IMR-90 (cell line): ENCODE results near the gene INF2. TPM values are rescaled to one million over a fixed set of nuclear protein-coding genes. Genes with fewer than 3 reads are reported as not detected.

Experiments used
- ATAC-seq: fragments of 200-7000 bp; cut with Tn5 transposase; 2 replicates; pipeline ENCODE4 v1.9.1; 2020; ENCODE audit warnings: low read depth, mild to moderate bottlenecking, moderate library complexity
- BruUV-seq: library from RNA; stranded (reverse); fragments of 400-500 nt; replicated peaks from 2 replicates; lab custom pipeline; 2021; lab: Mats Ljungman, UMichigan
- CTCF ChIA-PET: fragments of 300-600 bp; formaldehyde crosslinking; extraction: SDS; loops from one replicate; lab custom pipeline; 2021; ENCODE audit warnings: antibody characterized with exemption; lab: Yijun Ruan, JAX
- POLR2A ChIA-PET: fragments of 300-600 bp; sonication (Branson Sonifier 250); formaldehyde crosslinking; loops from one replicate; lab custom pipeline; 2022; ENCODE audit warnings: antibody characterized with exemption; ENCODE audit not compliant: unreplicated experiment; lab: Charles Lee
- DNase-seq: peaks from one replicate; pipeline ENCODE4 v3.0.0; 2013
- H2AFZ ChIP-seq: replicated peaks from 2 replicates; pipeline ENCODE3; 2013; ENCODE audit warnings: low read length, mild to moderate bottlenecking; ENCODE audit not compliant: poor library complexity
- H2AK5ac ChIP-seq: 2 replicates; pipeline ENCODE4 v1.6.1; 2013; ENCODE audit warnings: low read depth, low read length, inconsistent platforms
- H2AK9ac ChIP-seq: replicated peaks from 2 replicates; pipeline ENCODE3; 2013; ENCODE audit warnings: mild to moderate bottlenecking, low read depth, low read length, moderate library complexity; ENCODE audit not compliant: poor library complexity
- H2BK120ac ChIP-seq: 2 replicates; pipeline ENCODE4 v1.6.1; 2013; ENCODE audit warnings: low read depth, low read length, inconsistent platforms
- H2BK15ac ChIP-seq: 3 replicates; pipeline ENCODE4 v1.6.1; 2013; ENCODE audit warnings: low read depth, low read length, inconsistent platforms
- H2BK20ac ChIP-seq: 2 replicates; pipeline ENCODE4 v1.6.1; 2013; ENCODE audit warnings: low read depth, mild to moderate bottlenecking, inconsistent platforms, low read length, moderate library complexity
- H2BK5ac ChIP-seq: 2 replicates; pipeline ENCODE4 v1.6.1; 2013; ENCODE audit warnings: mild to moderate bottlenecking, low read depth, low read length, inconsistent platforms; ENCODE audit not compliant: poor library complexity, severe bottlenecking
- H3K14ac ChIP-seq: replicated peaks from 2 replicates; pipeline ENCODE4 v1.6.1; 2013; ENCODE audit warnings: low read depth, low read length, inconsistent platforms
- H3K18ac ChIP-seq: 2 replicates; pipeline ENCODE4 v1.6.1; 2013; ENCODE audit warnings: low read depth, low read length, control low read depth
- H3K23ac ChIP-seq: 2 replicates; pipeline ENCODE4 v1.6.1; 2013; ENCODE audit warnings: low read depth, low read length, inconsistent platforms
- H3K27ac ChIP-seq: 2 replicates; pipeline ENCODE4 v1.5.1; 2013; ENCODE audit warnings: mild to moderate bottlenecking, control low read depth, low read length; ENCODE audit not compliant: insufficient read depth
- H3K27me3 ChIP-seq: 2 replicates; pipeline ENCODE4 v1.6.1; 2013; ENCODE audit warnings: low read length; ENCODE audit not compliant: control insufficient read depth, insufficient read depth
- H3K36me3 ChIP-seq: 2 replicates; pipeline ENCODE4 v1.6.1; 2013; ENCODE audit warnings: low read length, mixed read lengths; ENCODE audit not compliant: control insufficient read depth, insufficient read depth
- H3K4ac ChIP-seq: 2 replicates; pipeline ENCODE4 v1.6.1; 2013; ENCODE audit warnings: low read depth, low read length, inconsistent platforms
- H3K4me1 ChIP-seq: 2 replicates; pipeline ENCODE4 v1.6.1; 2013; ENCODE audit warnings: low read length, mixed read lengths; ENCODE audit not compliant: control insufficient read depth, insufficient read depth
- H3K4me2 ChIP-seq: 2 replicates; pipeline ENCODE4 v1.6.1; 2013; ENCODE audit warnings: low read depth, mild to moderate bottlenecking, control low read depth, low read length, moderate library complexity
- H3K4me3 ChIP-seq: 2 replicates; pipeline ENCODE4 v1.5.1; 2013; ENCODE audit warnings: low read depth, mild to moderate bottlenecking, control low read depth, low read length, moderate library complexity; ENCODE audit not compliant: insufficient read depth
- H3K56ac ChIP-seq: 2 replicates; pipeline ENCODE4 v1.6.1; 2013; ENCODE audit warnings: low read length, inconsistent platforms; ENCODE audit not compliant: insufficient read depth; ENCODE audit errors: extremely low read depth
- H3K79me1 ChIP-seq, 2 experiments: 2 replicates each; pipeline ENCODE4 v1.6.1; 2013; ENCODE audit warnings: low read length in 2 of 2, inconsistent platforms in 1 of 2, low read depth in 1 of 2
- H3K9ac ChIP-seq: 2 replicates; pipeline ENCODE4 v1.6.1; 2013; ENCODE audit warnings: low read depth, low read length, control low read depth
- H3K9me1 ChIP-seq: 2 replicates; pipeline ENCODE4 v1.6.1; 2013; ENCODE audit warnings: low read length, inconsistent platforms; ENCODE audit not compliant: insufficient read depth
- H3K9me3 ChIP-seq: 2 replicates; pipeline ENCODE4 v1.6.1; 2013; ENCODE audit warnings: low read length; ENCODE audit not compliant: control insufficient read depth, insufficient read depth
- H4K20me1 ChIP-seq: 2 replicates; pipeline ENCODE4 v1.6.1; 2013; ENCODE audit warnings: low read length, inconsistent platforms; ENCODE audit not compliant: insufficient read depth
- H4K5ac ChIP-seq: 2 replicates; pipeline ENCODE4 v1.6.1; 2013; ENCODE audit warnings: mild to moderate bottlenecking, low read depth, low read length, control low read depth
- H4K8ac ChIP-seq, 2 experiments: 2 replicates each; pipeline ENCODE4 v1.6.1; 2013; ENCODE audit warnings: low read depth in 2 of 2, low read length in 2 of 2, control low read depth in 1 of 2, inconsistent platforms in 1 of 2
- H4K91ac ChIP-seq: 2 replicates; pipeline ENCODE4 v1.6.1; 2013; ENCODE audit warnings: low read depth, low read length, inconsistent platforms; ENCODE audit not compliant: insufficient read depth
- BHLHE40 ChIP-seq: fragments of 150-350 bp; IDR thresholded peaks from 2 replicates; pipeline ENCODE4 v1.6.1; 2016; ENCODE audit warnings: mild to moderate bottlenecking, low read depth, low read length
- CEBPB ChIP-seq: IDR thresholded peaks from 2 replicates; pipeline ENCODE4 v1.6.1; 2012; ENCODE audit warnings: low read depth, low read length, improper control_type of control experiment
- ELK1 ChIP-seq: fragments of 150-350 bp; IDR thresholded peaks from 2 replicates; pipeline ENCODE4 v1.6.1; 2016; ENCODE audit warnings: low read depth, mild to moderate bottlenecking, low read length, moderate library complexity, borderline replicate concordance
- FOS ChIP-seq: fragments of 150-350 bp; IDR thresholded peaks from 2 replicates; pipeline ENCODE4 v1.6.1; 2016; ENCODE audit warnings: low read depth, low read length
- MAZ ChIP-seq: IDR thresholded peaks from 2 replicates; pipeline ENCODE4 v1.6.1; 2012; ENCODE audit warnings: low read depth, mild to moderate bottlenecking, low read length, improper control_type of control experiment, moderate library complexity, borderline replicate concordance
- NFE2L2 ChIP-seq: fragments of 150-350 bp; IDR thresholded peaks from 2 replicates; pipeline ENCODE4 v1.6.1; 2016; ENCODE audit warnings: low read depth, mild to moderate bottlenecking, low read length
- RAD21 ChIP-seq: IDR thresholded peaks from 2 replicates; pipeline ENCODE4 v1.6.1; 2012; ENCODE audit warnings: low read length, improper control_type of control experiment
- RCOR1 ChIP-seq: IDR thresholded peaks from 2 replicates; pipeline ENCODE4 v1.6.1; 2012; ENCODE audit warnings: mild to moderate bottlenecking, low read length, improper control_type of control experiment; ENCODE audit not compliant: insufficient replicate concordance
- RFX5 ChIP-seq: IDR thresholded peaks from 2 replicates; pipeline ENCODE4 v1.8.0; 2012; ENCODE audit warnings: low read depth, mild to moderate bottlenecking, low read length, moderate library complexity
- WGBS, 2 experiments: methylation state at CpG; one replicate each; pipeline versions ENCODE4 v1.1.5 to v1.1.7; 2013; ENCODE audit warnings: missing lambda C conversion rate in 2 of 2; ENCODE audit not compliant: insufficient read length in 1 of 2; ENCODE audit errors: extremely low coverage in 2 of 2; 5-methylcytosine and 5-hydroxymethylcytosine counted together
- dilution Hi-C: fragments of 300-500 bp; cut with HindIII; formaldehyde crosslinking; loops from one replicate; pipeline ENCODE4 v1.14.3; 2018; ENCODE audit warnings: low sequenced_read_pairs; ENCODE audit not compliant: unreplicated experiment
- in situ Hi-C: fragments of 300-500 bp; cut with MboI; formaldehyde crosslinking; loops from 3 replicates; pipeline ENCODE4 v1.14.3; 2019; ENCODE audit warnings: low sequenced_read_pairs, inconsistent platforms, mixed read lengths
- intact Hi-C: fragments of 100-400 bp; cut with micrococcal nuclease; formaldehyde crosslinking; loops from 2 replicates; pipeline ENCODE4 v1.10.0; 2022
- polyA plus RNA-seq, 3 experiments: library from polyadenylated mRNA; depleted of rRNA; stranded (reverse); fragments of >200 nt; gene quantifications; 2 replicates each; pipeline ENCODE4 v1.2.3, GENCODE V29; 2012; ENCODE audit warnings: low replicate concordance in 1 of 3
- total RNA-seq: library from RNA; depleted of rRNA; stranded (reverse); fragments of >200 nt; gene quantifications from 2 replicates; pipeline ENCODE4 v1.2.3, GENCODE V29; 2012
- TF ChIP-seq, protein P1 (sequence below): fragments of 150-350 bp; IDR thresholded peaks from 2 replicates; pipeline ENCODE4 v1.6.1; 2017; ENCODE audit warnings: mild to moderate bottlenecking, antibody characterized with exemption, low read length, low read depth

INF2 gene
- total and polyA plus RNA-seq, 2 of the 4 experiments (the other 2 are of a cell fraction) = 16.8 to 62.1 TPM

- TF ChIP-seq BHLHE40 = no peak
- TF ChIP-seq FOS = no peak
Measured at GRCh38 chr14:104739546-104740516, 50.4 kb downstream of the INF2 start (continued).

DNA sequence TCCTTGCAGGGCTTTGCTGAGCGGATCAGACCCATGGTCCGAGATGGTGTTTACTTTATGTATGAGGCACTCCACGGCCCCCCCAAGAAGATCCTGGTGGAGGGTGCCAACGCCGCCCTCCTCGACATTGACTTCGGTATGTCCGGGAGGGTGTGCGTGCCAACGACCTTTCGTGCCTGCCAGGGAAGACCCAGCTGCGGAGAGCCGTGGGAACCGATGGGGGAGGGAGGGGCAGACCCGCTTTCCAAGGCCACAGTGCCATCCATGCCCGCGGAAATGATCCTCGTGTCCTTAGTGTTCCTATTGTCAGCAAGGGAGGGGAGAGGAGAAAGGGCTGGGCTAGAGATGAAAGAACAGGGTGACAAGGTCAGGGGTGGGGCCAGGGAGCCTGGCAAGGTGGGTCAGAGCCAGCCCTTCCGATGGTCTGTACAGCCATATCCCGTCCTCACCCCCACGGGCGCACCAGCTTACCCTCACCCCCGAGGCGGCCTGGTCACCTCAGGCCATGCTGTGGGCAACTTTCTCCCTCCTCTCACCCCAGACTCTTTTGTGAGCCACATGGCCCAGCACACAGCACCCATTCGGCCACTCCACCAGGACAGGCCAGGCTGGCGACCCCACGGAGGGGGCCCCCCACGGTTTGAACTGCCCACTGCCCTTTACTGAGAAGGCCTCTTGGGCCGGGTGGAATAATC is 51.8 kb downstream of the INF2 start:
- DNase-seq (no peak), ATAC-seq (no peak)
- H2AK9ac ChIP-seq = no peak overlapping the region
- no TSS peak for BruUV-seq
- no peaks in the 10 kb centered on the region for H4K20me1 ChIP-seq
- no peak overlapping the region for H3K4me3 ChIP-seq
- no peak overlapping the region for H3K9ac ChIP-seq
- no peak overlapping the region for H2BK5ac ChIP-seq
- H3K4ac ChIP-seq = no peak overlapping the region
- no peak overlapping the region for H2BK120ac ChIP-seq
- no peaks in the 10 kb centered on the region for H3K9me3 ChIP-seq
- no peaks in the 10 kb centered on the region for H3K27me3 ChIP-seq
- whole genome bisulfite sequencing, 2 experiments = 98% methylated on average over 8 of the region's 29 CpGs; no CpG with 5 or more reads in 1 of the 2 experiments
- no peak overlapping the region for H4K8ac ChIP-seq
- no peak overlapping the region for H3K23ac ChIP-seq
- no peak overlapping the region for H3K56ac ChIP-seq
- peaks cover 18% of the 10 kb centered on the region for H3K4me1 ChIP-seq
- H3K9me1 ChIP-seq = peaks cover 12% of the 10 kb centered on the region; the same call in 1 of the 2 replicates
- no peak overlapping the region for H3K4me2 ChIP-seq
- no peak overlapping the region for H3K14ac ChIP-seq
- intact Hi-C loops = no loop called here
- H2AFZ ChIP-seq = no peak overlapping the region
- H2BK20ac ChIP-seq = no peak overlapping the region
- no peak overlapping the region for H4K5ac ChIP-seq
- peaks cover 13% of the 10 kb centered on the region for H3K36me3 ChIP-seq
- no peak overlapping the region for H3K18ac ChIP-seq
- H3K27ac ChIP-seq = no peak overlapping the region
- no peak overlapping the region for H2AK5ac ChIP-seq
- POLR2A ChIA-PET = no interaction called here
- in situ Hi-C loops = no loop called here
- no peak overlapping the region for H4K91ac ChIP-seq
- H3K79me1 ChIP-seq = no peaks in the 10 kb centered on the region
- H2BK15ac ChIP-seq = no peak overlapping the region
- CTCF ChIA-PET = no interaction called here
- dilution Hi-C loops = no loop called here
- TF ChIP-seq NFE2L2 = no peak
- TF ChIP-seq MAZ = no peak
- TF ChIP-seq BHLHE40 = no peak
- TF ChIP-seq, protein P1, sequence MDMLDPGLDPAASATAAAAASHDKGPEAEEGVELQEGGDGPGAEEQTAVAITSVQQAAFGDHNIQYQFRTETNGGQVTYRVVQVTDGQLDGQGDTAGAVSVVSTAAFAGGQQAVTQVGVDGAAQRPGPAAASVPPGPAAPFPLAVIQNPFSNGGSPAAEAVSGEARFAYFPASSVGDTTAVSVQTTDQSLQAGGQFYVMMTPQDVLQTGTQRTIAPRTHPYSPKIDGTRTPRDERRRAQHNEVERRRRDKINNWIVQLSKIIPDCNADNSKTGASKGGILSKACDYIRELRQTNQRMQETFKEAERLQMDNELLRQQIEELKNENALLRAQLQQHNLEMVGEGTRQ = no peak
- no peak for TF ChIP-seq RAD21
- TF ChIP-seq CEBPB = no peak
- TF ChIP-seq RFX5 = no peak
- no peak for TF ChIP-seq RCOR1
- TF ChIP-seq ELK1 = no peak
